GM19372 (cell line): Measurements from ENCODE around the gene NEMP1.
"Not testable (repeated sequence)": the region's sequence is repeated elsewhere in the genome, so short reads cannot be mapped to it uniquely, and the experiment has no call there.

Experiments
- ATAC-seq: cut with Tn5 transposase; IDR thresholded peaks from one replicate; pipeline ENCODE4 v1.9.1; 2021; ENCODE audit warnings: mild to moderate bottlenecking, low read depth, moderate library complexity; ENCODE audit not compliant: unreplicated experiment

NEMP1 gene

GRCh38 chr12:57078519-57079404, at the start of gene NEMP1:
Gene NEMP1 (minus strand): TSS chr12:57078791. CDS start chr12:57078745, 46 bp downstream.
- ATAC-seq, result peak; percentile 97

GRCh38 chr12:57127726-57128518, 49.3 kb upstream of the NEMP1 start, which contains the start of gene LRP1:
Gene LRP1 (plus strand): TSS chr12:57128483. CDS start chr12:57128965, 482 bp downstream.
- ATAC-seq, result no peak

GRCh38 chr12:57127101-57127725, 48.6 kb upstream of the NEMP1 start:
- no peak for ATAC-seq

- no peak for ATAC-seq
Observed at GRCh38 chr12:57126561-57126960, 48.0 kb upstream of the NEMP1 start.

- no peak for ATAC-seq
Observed at GRCh38 chr12:57126061-57126460, 47.5 kb upstream of the NEMP1 start.

- ATAC-seq, result no peak
Observed at GRCh38 chr12:57124261-57124877, 45.8 kb upstream of the NEMP1 start.

GRCh38 chr12:57123813-57124212, 45.2 kb upstream of the NEMP1 start:
- no peak for ATAC-seq

GRCh38 chr12:57120718-57121117, 42.1 kb upstream of the NEMP1 start:
- not testable (repeated sequence) for ATAC-seq

GRCh38 chr12:57119294-57120085, 40.9 kb upstream of the NEMP1 start:
- ATAC-seq, result no peak

GRCh38 chr12:57118711-57119271, 40.2 kb upstream of the NEMP1 start:
- no peak for ATAC-seq

GRCh38 chr12:57116580-57117281, 38.1 kb upstream of the NEMP1 start:
- no peak for ATAC-seq

- ATAC-seq, result peak; percentile 46
Observed at GRCh38 chr12:57112492-57113294, 34.1 kb upstream of the NEMP1 start.

GRCh38 chr12:57111031-57111734, 32.6 kb upstream of the NEMP1 start, which contains the start of gene STAT6:
Gene STAT6 (minus strand): TSS chr12:57111362. CDS start chr12:57108278, 3,084 bp downstream.
- peak; percentile 55 for ATAC-seq

GRCh38 chr12:57110104-57111030, 31.8 kb upstream of the NEMP1 start:
- peak; percentile 39 for ATAC-seq

- ATAC-seq, result no peak
Observed at GRCh38 chr12:57109207-57110103, 30.9 kb upstream of the NEMP1 start.
